Measurements from ENCODE around the gene SPRR1A.

- TF ChIP-seq CTCF (tag by site-specific recombination; IDR thresholded peaks at IDR 0.05) (no peak), ZBTB8A (tag by site-specific recombination; IDR thresholded peaks at IDR 0.05) (no peak), PRDM4 (tag by site-specific recombination; IDR thresholded peaks at IDR 0.05) (no peak), ZNF148 (tag by site-specific recombination; IDR thresholded peaks at IDR 0.05; ENCODE audit: borderline replicate concordance) (no peak), PBX3 (CRISPR knock-in tag; IDR thresholded peaks at IDR 0.05) (no peak), KLF10 (tag by site-specific recombination; IDR thresholded peaks at IDR 0.05) (no peak), ZNF488 (tag by site-specific recombination; IDR thresholded peaks at IDR 0.05) (no peak), OSR2 (tag by site-specific recombination; IDR thresholded peaks at IDR 0.05) (no peak), PRDM6 (tag by site-specific recombination; IDR thresholded peaks at IDR 0.05) (no peak), REST (tag by site-specific recombination; IDR thresholded peaks at IDR 0.05) (no peak), ZNF558 (tag by site-specific recombination; IDR thresholded peaks at IDR 0.05) (no peak)
Measured at GRCh38 chr1:152954436-152954835, 29.4 kb upstream of the SPRR1A start.

Measured in HEK293 (cell line).